Central memory CD8-positive, alpha-beta T cell (primary cell): Measurements from ENCODE around the gene TPPP3.

Experiments used
- ATAC-seq: fragments of 150-1000 bp; cut with Tn5 transposase; replicated peaks from 2 replicates; pipeline ENCODE4 v1.10.0; 2022; ENCODE audit warnings: mild to moderate bottlenecking, moderate FRiP score, moderate number of reproducible peaks; ENCODE audit not compliant: poor library complexity, severe bottlenecking; ENCODE audit errors: extremely low read depth
- DNase-seq, 2 donors: peaks; one replicate each; pipeline ENCODE4 v3.0.0; 2021; ENCODE audit warnings: low spot score in 2 of 2
- H3K27ac Mint-ChIP-seq: one replicate; pipeline ENCODE4 v1.8.0; 2022; ENCODE audit warnings: low read depth, mild to moderate bottlenecking, moderate library complexity, mixed read lengths
- H3K27me3 Mint-ChIP-seq: one replicate; pipeline ENCODE4 v1.8.0; 2022; ENCODE audit warnings: mixed read lengths
- H3K36me3 Mint-ChIP-seq: one replicate; pipeline ENCODE4 v1.8.0; 2022; ENCODE audit warnings: mild to moderate bottlenecking, moderate library complexity, mixed read lengths; ENCODE audit not compliant: insufficient read depth
- H3K4me1 Mint-ChIP-seq: one replicate; pipeline ENCODE4 v1.8.0; 2022; ENCODE audit warnings: mixed read lengths
- H3K4me3 Mint-ChIP-seq: one replicate; pipeline ENCODE4 v1.8.0; 2022; ENCODE audit warnings: mild to moderate bottlenecking, moderate library complexity, mixed read lengths
- H3K9me3 Mint-ChIP-seq: one replicate; pipeline ENCODE4 v1.8.0; 2022; ENCODE audit warnings: mixed read lengths

The TPPP3 gene

DNA sequence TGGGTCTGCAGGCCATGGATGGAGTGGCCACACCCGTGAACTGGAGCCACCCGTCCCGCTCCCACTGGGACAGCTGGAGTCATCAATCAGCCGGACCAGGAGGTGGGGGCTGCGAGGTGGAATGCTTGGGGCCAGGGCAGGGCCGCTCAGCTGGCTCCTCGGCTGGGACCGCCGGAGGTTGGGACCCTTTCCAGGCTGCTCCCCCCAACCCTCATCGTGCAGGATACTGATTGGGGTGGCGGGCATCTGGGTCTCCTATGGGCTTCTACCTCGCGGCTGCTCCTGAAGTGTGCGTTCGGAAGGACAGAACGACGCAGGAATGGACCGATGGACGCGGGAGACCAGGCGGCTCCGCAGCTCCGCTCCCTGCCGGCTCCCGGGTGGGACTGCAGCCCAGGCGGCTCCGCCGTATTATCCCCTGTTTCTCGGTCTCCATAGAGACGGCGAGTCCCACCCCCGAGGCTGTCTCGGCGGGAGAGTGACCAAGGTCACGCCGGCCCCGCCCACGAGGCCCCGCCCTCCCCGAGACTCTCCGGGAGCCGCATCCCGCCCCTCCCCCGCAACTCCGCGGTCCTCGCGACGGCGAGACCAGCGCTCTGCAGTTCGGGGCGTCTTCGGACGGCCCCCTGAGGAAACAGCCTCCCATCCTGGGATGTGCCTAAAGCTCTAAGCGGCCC lies at the start of gene TPPP3:
Gene TPPP3 (minus strand): TSS at position 388 of the 677 bp plus-strand sequence. CDS start 2,387 bp downstream, outside the sequence.
- Mint-ChIP-seq H3K27me3 (peaks cover 31% of the 10 kb centered on the region), H3K27ac (no peak within 1 kb of the TSS), H3K4me3 (peak within 1 kb of the TSS; percentile 68), H3K4me1 (peaks cover 10% of the 10 kb centered on the region), H3K9me3 (no peaks in the 10 kb centered on the region), H3K36me3 (peaks cover 3% of the 10 kb centered on the region)
- DNase-seq (no peak), ATAC-seq (peak; percentile 57)

GRCh38 chr16:67442581-67443255 lies 49.4 kb upstream of the TPPP3 start:
- Mint-ChIP-seq H3K4me1 (peaks cover 24% of the 10 kb centered on the region), H3K27me3 (no peaks in the 10 kb centered on the region), H3K9me3 (no peaks in the 10 kb centered on the region), H3K36me3 (peaks cover 12% of the 10 kb centered on the region), H3K27ac (no peak overlapping the region), H3K4me3 (no peak overlapping the region)
- no peak for ATAC-seq
- no peak for DNase-seq

DNA sequence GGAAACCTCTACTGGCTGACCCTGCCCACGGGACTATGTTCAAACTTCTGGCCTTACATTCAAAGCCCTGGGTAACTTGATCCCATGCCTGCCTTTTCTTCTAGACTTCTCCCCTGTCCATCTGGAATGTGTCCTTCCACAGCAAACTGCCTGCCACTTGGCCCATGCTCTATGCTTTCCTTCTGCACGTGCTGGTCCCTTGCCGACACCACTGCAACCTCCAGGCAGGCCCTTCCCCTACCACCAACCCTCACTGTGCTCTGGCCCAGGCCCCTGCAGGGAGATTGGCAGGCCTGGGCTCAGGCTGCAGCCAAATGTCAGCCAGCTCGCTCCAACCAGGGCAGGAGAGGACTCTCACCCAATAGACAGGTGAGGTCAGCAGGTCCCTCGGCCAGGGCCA lies 48.6 kb upstream of the TPPP3 start:
- H3K27ac Mint-ChIP-seq, result no peak overlapping the region
- H3K36me3 Mint-ChIP-seq, result peaks cover 12% of the 10 kb centered on the region
- peaks cover 22% of the 10 kb centered on the region for H3K4me1 Mint-ChIP-seq
- ATAC-seq, result no peak
- no peak overlapping the region for H3K4me3 Mint-ChIP-seq
- H3K9me3 Mint-ChIP-seq, result no peaks in the 10 kb centered on the region
- no peaks in the 10 kb centered on the region for H3K27me3 Mint-ChIP-seq
- no peak for DNase-seq

GRCh38 chr16:67441271-67441753 lies 48.0 kb upstream of the TPPP3 start:
- no peak for DNase-seq
- Mint-ChIP-seq H3K9me3 (no peaks in the 10 kb centered on the region), H3K4me3 (no peak overlapping the region), H3K27ac (no peak overlapping the region), H3K36me3 (peaks cover 10% of the 10 kb centered on the region), H3K27me3 (no peaks in the 10 kb centered on the region), H3K4me1 (peaks cover 16% of the 10 kb centered on the region)
- ATAC-seq, result no peak

- Mint-ChIP-seq H3K27ac (no peak overlapping the region), H3K4me1 (peaks cover 8% of the 10 kb centered on the region), H3K27me3 (no peaks in the 10 kb centered on the region), H3K9me3 (no peaks in the 10 kb centered on the region), H3K36me3 (peaks cover 7% of the 10 kb centered on the region), H3K4me3 (no peak overlapping the region)
- DNase-seq, result no peak
- ATAC-seq, result no peak
Observed at GRCh38 chr16:67438824-67439393, 45.6 kb upstream of the TPPP3 start.

DNA sequence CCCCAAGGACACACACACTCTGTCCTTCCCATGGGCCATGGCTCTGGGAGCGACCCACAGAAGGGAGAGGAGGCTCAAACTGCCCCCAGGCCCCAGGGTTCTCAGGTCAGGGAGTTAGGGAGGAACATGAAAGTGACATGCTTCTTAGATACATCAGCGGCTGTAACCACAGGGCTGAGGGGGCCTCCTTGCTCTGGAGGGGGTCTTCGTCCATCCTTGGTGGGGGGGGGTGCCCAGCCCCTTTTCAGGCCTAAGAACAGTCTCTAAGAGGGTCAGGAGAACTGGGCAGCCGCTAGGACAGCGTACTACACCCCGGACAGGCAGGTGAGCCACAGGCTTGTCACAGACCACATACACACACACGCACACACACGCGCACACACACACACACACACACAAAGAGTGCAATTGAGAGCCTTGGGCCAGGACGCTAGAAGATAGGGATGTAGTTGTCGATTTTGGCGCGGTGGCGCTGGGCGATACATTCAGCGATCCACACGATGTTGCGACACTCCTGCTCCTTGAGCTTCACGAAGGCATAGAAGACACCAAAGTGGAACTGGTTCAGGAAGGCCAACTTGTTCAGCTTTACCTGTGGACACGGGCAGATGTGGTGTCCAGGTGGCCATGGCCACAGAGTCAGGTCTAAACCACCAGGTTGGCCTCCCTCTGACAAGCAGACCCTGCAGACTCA lies 44.9 kb upstream of the TPPP3 start:
- peaks cover 7% of the 10 kb centered on the region for H3K36me3 Mint-ChIP-seq
- no peak overlapping the region for H3K4me3 Mint-ChIP-seq
- H3K4me1 Mint-ChIP-seq, result peaks cover 8% of the 10 kb centered on the region
- H3K27ac Mint-ChIP-seq, result peak overlapping the region; percentile 69
- DNase-seq (no peak), ATAC-seq (no peak)
- H3K27me3 Mint-ChIP-seq, result no peaks in the 10 kb centered on the region
- no peaks in the 10 kb centered on the region for H3K9me3 Mint-ChIP-seq

- Mint-ChIP-seq H3K27ac (peak overlapping the region; percentile 69), H3K4me1 (peaks cover 8% of the 10 kb centered on the region), H3K36me3 (peaks cover 7% of the 10 kb centered on the region), H3K4me3 (no peak overlapping the region), H3K9me3 (no peaks in the 10 kb centered on the region), H3K27me3 (no peaks in the 10 kb centered on the region)
- ATAC-seq (no peak), DNase-seq (no peak)
Observed at GRCh38 chr16:67437513-67437912, 44.2 kb upstream of the TPPP3 start.

GRCh38 chr16:67436640-67437193 lies 43.4 kb upstream of the TPPP3 start:
- Mint-ChIP-seq H3K4me1 (peaks cover 8% of the 10 kb centered on the region), H3K27ac (no peak overlapping the region), H3K9me3 (no peaks in the 10 kb centered on the region), H3K4me3 (no peak overlapping the region), H3K27me3 (no peaks in the 10 kb centered on the region), H3K36me3 (peaks cover 7% of the 10 kb centered on the region)
- no peak for ATAC-seq
- DNase-seq, result no peak

DNA sequence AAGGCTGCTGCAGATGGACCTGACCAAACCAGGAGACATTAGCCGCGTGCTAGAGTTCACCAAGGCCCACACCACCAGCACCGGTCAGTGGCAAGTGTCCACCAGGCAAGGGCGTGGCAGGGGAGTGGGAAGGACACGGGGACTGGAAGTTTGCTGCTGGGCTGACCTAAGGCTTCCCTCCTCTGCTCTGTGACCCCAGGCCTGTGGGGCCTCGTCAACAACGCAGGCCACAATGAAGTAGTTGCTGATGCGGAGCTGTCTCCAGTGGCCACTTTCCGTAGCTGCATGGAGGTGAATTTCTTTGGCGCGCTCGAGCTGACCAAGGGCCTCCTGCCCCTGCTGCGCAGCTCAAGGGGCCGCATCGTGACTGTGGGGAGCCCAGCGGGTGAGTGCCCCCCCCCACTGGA lies 42.5 kb upstream of the TPPP3 start:
- Mint-ChIP-seq H3K9me3 (no peaks in the 10 kb centered on the region), H3K4me3 (no peak overlapping the region), H3K27me3 (no peaks in the 10 kb centered on the region), H3K27ac (no peak overlapping the region), H3K4me1 (peaks cover 8% of the 10 kb centered on the region), H3K36me3 (peaks cover 6% of the 10 kb centered on the region)
- DNase-seq (no peak), ATAC-seq (no peak)

DNA sequence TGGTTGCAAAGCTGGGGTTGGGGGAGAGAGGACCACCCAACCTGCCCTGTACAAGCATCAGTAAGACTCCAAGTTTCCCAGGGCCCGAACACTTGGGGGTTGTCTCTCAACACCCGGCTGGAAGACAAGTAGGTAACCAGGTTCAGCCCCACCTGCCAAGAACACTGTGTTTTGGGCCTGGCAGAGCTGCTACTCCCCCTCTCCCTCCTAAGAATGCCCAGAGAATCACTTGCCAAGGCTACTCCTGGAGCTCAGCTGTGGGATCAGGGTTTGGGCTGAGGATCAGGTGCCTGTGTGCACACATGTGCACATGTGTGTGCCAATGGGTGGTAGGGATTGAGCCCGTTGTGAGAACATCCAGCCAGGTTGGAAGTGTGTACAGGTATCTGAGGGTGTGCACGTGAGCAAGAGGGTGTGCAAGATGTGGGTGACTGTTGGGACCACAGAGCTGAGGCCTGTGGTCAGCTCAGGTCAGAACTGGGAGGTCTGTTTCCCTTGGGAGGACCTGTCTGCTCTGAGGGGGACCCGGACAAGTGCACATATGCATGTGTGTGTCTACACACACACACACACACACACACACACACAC lies 39.9 kb upstream of the TPPP3 start:
- no peaks in the 10 kb centered on the region for H3K9me3 Mint-ChIP-seq
- H3K27ac Mint-ChIP-seq, result no peak overlapping the region
- peaks cover 24% of the 10 kb centered on the region for H3K27me3 Mint-ChIP-seq
- ATAC-seq (no peak), DNase-seq (no peak)
- H3K4me3 Mint-ChIP-seq, result no peak overlapping the region
- H3K4me1 Mint-ChIP-seq, result peaks cover 5% of the 10 kb centered on the region
- H3K36me3 Mint-ChIP-seq, result peaks cover 2% of the 10 kb centered on the region

DNA sequence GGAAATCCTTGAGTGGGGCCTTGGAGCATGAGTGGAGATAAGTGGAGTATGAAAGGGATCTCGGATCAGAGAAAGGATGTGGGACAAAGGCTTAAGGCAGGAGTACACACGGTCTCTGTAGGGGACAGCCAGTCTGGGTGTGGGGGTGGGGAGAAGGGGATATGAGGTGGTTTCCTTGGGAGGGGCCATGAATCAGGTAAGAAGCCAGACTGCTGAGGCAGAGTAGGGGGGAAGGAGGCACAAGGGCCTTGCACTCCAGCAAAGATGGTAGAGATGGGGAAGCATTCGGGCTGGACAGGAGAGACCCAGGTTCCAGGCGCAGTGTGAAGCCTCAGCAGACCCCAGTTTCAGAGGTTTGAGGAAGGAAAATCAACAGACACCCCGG lies 39.2 kb upstream of the TPPP3 start:
- H3K36me3 Mint-ChIP-seq, result peaks cover 2% of the 10 kb centered on the region
- peaks cover 31% of the 10 kb centered on the region for H3K27me3 Mint-ChIP-seq
- H3K4me1 Mint-ChIP-seq, result peaks cover 5% of the 10 kb centered on the region
- H3K4me3 Mint-ChIP-seq, result no peak overlapping the region
- H3K9me3 Mint-ChIP-seq, result no peaks in the 10 kb centered on the region
- H3K27ac Mint-ChIP-seq, result no peak overlapping the region
- DNase-seq, result no peak
- ATAC-seq, result no peak
